HepG2 (cell line): ENCODE results near the gene SRSF6. TPM values are rescaled to one million over a fixed set of nuclear protein-coding genes. Genes with fewer than 3 reads are reported as not detected.

Source experiments
- ATF5 ChIP-seq: sonication (generic); formaldehyde crosslinking; IDR thresholded peaks from 2 replicates; pipeline ENCODE4 v1.4.0; 2020; ENCODE audit warnings: mild to moderate bottlenecking, low read depth, missing genetic modification reagents
- DPF2 ChIP-seq: sonication (generic); formaldehyde crosslinking; IDR thresholded peaks from 2 replicates; pipeline ENCODE4 v1.4.0; 2020; ENCODE audit warnings: mild to moderate bottlenecking, low read depth, missing genetic modification reagents, borderline replicate concordance
- FOSL2 ChIP-seq: sonication (generic); formaldehyde crosslinking; IDR thresholded peaks from 2 replicates; pipeline ENCODE4 v1.4.0; 2020; ENCODE audit warnings: missing genetic modification reagents
- NKX3-1 ChIP-seq: sonication (generic); formaldehyde crosslinking; IDR thresholded peaks from 2 replicates; pipeline ENCODE4 v1.5.0; 2020; ENCODE audit warnings: missing genetic modification reagents
- SIN3B ChIP-seq: fragments of 150-350 bp; IDR thresholded peaks from 2 replicates; pipeline ENCODE4 v1.6.1; 2014; ENCODE audit warnings: low read length
- SMAD9 ChIP-seq: sonication (generic); formaldehyde crosslinking; IDR thresholded peaks from 2 replicates; pipeline ENCODE4 v1.5.1; 2020; ENCODE audit warnings: mild to moderate bottlenecking, missing genetic modification reagents
- SOX5 ChIP-seq: IDR thresholded peaks from 2 replicates; pipeline ENCODE4 v1.6.1; 2016; ENCODE audit warnings: borderline replicate concordance
- ZEB1 ChIP-seq: IDR thresholded peaks from 2 replicates; pipeline ENCODE4 v1.6.1; 2012; ENCODE audit warnings: mild to moderate bottlenecking, low read depth, inconsistent platforms; ENCODE audit not compliant: insufficient replicate concordance
- ZNF263 ChIP-seq: sonication (generic); formaldehyde crosslinking; IDR thresholded peaks from 2 replicates; pipeline ENCODE4 v1.4.0; 2020; ENCODE audit warnings: missing genetic modification reagents
- ZNF333 ChIP-seq: sonication (generic); formaldehyde crosslinking; IDR thresholded peaks from 2 replicates; pipeline ENCODE4 v1.4.0; 2020; ENCODE audit warnings: mild to moderate bottlenecking, missing genetic modification reagents, borderline replicate concordance
- ZNF441 ChIP-seq: sonication (generic); formaldehyde crosslinking; IDR thresholded peaks from 2 replicates; pipeline ENCODE4 v1.7.0; 2021; ENCODE audit warnings: missing genetic modification reagents, borderline replicate concordance
- ZNF691 ChIP-seq: sonication (generic); formaldehyde crosslinking; IDR thresholded peaks from 2 replicates; pipeline ENCODE4 v1.4.0; 2020; ENCODE audit warnings: missing genetic modification reagents, low read depth, mild to moderate bottlenecking, borderline replicate concordance
- ZNF883 ChIP-seq: sonication (generic); formaldehyde crosslinking; IDR thresholded peaks from 2 replicates; pipeline ENCODE4 v1.5.1; 2020; ENCODE audit warnings: mild to moderate bottlenecking, missing genetic modification reagents; ENCODE audit errors: not compliant biosample characterization
- ZSCAN9 ChIP-seq: IDR thresholded peaks from 2 replicates; pipeline ENCODE4 v1.6.1; 2016; ENCODE audit warnings: borderline replicate concordance
- polyA plus RNA-seq, 8 experiments: library from polyadenylated mRNA; depleted of rRNA in 3 of 8; stranded (reverse) in 7 of 8; unstranded in 1 of 8; fragments of >200 nt; fragmentation: Illumina TruSeq in 4 of 8; extraction: Trizol in 4 of 8; gene quantifications; 2 replicates each; pipeline versions ENCODE4 v1.2.1 to v1.2.3, GENCODE V29; 2011 to 2016; ENCODE audit warnings: low read depth in 4 of 8, missing spikeins in 1 of 8, mixed read lengths in 1 of 8; ENCODE audit not compliant: insufficient read depth in 1 of 8
- total RNA-seq, 5 experiments: library from RNA; depleted of rRNA; stranded (reverse); fragments of >200 nt; fragmentation: Illumina TruSeq; extraction: Trizol; gene quantifications; 2 replicates each; pipeline ENCODE4 v1.2.3, GENCODE V29; 2016; ENCODE audit warnings: low read depth in 1 of 5
- TF ChIP-seq, protein P1 (sequence below): sonication (generic); formaldehyde crosslinking; IDR thresholded peaks from 2 replicates; pipeline ENCODE4 v1.5.0; 2020; ENCODE audit warnings: mild to moderate bottlenecking, missing genetic modification reagents, borderline replicate concordance

The SRSF6 gene
- total and polyA plus RNA-seq, 2 of the 13 experiments (the other 11 are each of a cell fraction or from before 2014, with no cell fraction given), result 156 to 194 TPM

GRCh38 chr20:43456809-43457639, 672 bp upstream of the SRSF6 start (continued):
- TF ChIP-seq, protein P1, sequence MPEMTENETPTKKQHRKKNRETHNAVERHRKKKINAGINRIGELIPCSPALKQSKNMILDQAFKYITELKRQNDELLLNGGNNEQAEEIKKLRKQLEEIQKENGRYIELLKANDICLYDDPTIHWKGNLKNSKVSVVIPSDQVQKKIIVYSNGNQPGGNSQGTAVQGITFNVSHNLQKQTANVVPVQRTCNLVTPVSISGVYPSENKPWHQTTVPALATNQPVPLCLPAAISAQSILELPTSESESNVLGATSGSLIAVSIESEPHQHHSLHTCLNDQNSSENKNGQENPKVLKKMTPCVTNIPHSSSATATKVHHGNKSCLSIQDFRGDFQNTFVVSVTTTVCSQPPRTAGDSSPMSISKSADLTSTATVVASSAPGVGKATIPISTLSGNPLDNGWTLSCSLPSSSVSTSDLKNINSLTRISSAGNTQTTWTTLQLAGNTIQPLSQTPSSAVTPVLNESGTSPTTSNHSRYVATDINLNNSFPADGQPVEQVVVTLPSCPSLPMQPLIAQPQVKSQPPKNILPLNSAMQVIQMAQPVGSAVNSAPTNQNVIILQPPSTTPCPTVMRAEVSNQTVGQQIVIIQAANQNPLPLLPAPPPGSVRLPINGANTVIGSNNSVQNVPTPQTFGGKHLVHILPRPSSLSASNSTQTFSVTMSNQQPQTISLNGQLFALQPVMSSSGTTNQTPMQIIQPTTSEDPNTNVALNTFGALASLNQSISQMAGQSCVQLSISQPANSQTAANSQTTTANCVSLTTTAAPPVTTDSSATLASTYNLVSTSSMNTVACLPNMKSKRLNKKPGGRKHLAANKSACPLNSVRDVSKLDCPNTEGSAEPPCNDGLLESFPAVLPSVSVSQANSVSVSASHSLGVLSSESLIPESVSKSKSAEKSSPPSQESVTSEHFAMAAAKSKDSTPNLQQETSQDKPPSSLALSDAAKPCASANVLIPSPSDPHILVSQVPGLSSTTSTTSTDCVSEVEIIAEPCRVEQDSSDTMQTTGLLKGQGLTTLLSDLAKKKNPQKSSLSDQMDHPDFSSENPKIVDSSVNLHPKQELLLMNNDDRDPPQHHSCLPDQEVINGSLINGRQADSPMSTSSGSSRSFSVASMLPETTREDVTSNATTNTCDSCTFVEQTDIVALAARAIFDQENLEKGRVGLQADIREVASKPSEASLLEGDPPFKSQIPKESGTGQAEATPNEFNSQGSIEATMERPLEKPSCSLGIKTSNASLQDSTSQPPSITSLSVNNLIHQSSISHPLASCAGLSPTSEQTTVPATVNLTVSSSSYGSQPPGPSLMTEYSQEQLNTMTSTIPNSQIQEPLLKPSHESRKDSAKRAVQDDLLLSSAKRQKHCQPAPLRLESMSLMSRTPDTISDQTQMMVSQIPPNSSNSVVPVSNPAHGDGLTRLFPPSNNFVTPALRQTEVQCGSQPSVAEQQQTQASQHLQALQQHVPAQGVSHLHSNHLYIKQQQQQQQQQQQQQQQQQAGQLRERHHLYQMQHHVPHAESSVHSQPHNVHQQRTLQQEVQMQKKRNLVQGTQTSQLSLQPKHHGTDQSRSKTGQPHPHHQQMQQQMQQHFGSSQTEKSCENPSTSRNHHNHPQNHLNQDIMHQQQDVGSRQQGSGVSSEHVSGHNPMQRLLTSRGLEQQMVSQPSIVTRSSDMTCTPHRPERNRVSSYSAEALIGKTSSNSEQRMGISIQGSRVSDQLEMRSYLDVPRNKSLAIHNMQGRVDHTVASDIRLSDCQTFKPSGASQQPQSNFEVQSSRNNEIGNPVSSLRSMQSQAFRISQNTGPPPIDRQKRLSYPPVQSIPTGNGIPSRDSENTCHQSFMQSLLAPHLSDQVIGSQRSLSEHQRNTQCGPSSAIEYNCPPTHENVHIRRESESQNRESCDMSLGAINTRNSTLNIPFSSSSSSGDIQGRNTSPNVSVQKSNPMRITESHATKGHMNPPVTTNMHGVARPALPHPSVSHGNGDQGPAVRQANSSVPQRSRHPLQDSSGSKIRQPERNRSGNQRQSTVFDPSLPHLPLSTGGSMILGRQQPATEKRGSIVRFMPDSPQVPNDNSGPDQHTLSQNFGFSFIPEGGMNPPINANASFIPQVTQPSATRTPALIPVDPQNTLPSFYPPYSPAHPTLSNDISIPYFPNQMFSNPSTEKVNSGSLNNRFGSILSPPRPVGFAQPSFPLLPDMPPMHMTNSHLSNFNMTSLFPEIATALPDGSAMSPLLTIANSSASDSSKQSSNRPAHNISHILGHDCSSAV (CRISPR knock-in tag), result no peak; the same call in 1 of the 2 replicates
- TF ChIP-seq ZNF333 (CRISPR knock-in tag) (peak; percentile 97), SIN3B (peak; percentile 54; the same call in 1 of the 2 replicates), SOX5 (no peak), ZNF883 (peak; percentile 57), ZNF441 (no peak), DPF2 (0 out of 2 replicates have a peak, but pooled peaks have one; percentile 5), FOSL2 (no peak), NKX3-1 (CRISPR knock-in tag) (no peak), ZNF263 (CRISPR knock-in tag) (peak; percentile 64), ZNF691 (CRISPR knock-in tag) (peak; percentile 59; the same call in 1 of the 2 replicates), ZEB1 (peak; percentile 33), SMAD9 (CRISPR knock-in tag) (0 out of 2 replicates have a peak, but pooled peaks have one; percentile 15), ATF5 (CRISPR knock-in tag) (0 out of 2 replicates have a peak, but pooled peaks have one; percentile 3), ZSCAN9 (CRISPR knock-in tag) (no peak)
